MCF 10A (cell line): ENCODE results near the gene CZIB. TPM values are rescaled to one million over a fixed set of nuclear protein-coding genes. Genes with fewer than 3 reads are reported as not detected.

Experiments used
- BruUV-seq: library from RNA; stranded (reverse); fragments of 400-500 nt; replicated peaks from 2 replicates; lab custom pipeline; 2021; lab: Mats Ljungman, UMichigan
- CTCF ChIA-PET: fragments of 300-600 bp; sonication (Branson Sonifier 250); formaldehyde crosslinking; extraction: SDS; loops from one replicate; lab custom pipeline; 2021; ENCODE audit warnings: antibody characterized with exemption, inconsistent platforms; lab: Yijun Ruan, JAX
- POLR2A ChIA-PET: fragments of 300-600, 350-650 bp; sonication (Branson Sonifier 250); formaldehyde crosslinking; extraction: SDS; loops from one replicate; lab custom pipeline; 2020; ENCODE audit warnings: antibody characterized with exemption, inconsistent platforms; lab: Yijun Ruan, JAX
- DNase-seq: peaks from one replicate; pipeline ENCODE4 v3.0.0-alpha.2; 2018; ENCODE audit not compliant: unreplicated experiment
- H3K27ac Mint-ChIP-seq: one replicate; pipeline ENCODE4 v1.8.0; 2022; ENCODE audit warnings: mild to moderate bottlenecking, low read depth, mixed read lengths; ENCODE audit not compliant: unreplicated experiment
- H3K27me3 Mint-ChIP-seq: one replicate; pipeline ENCODE4 v1.8.0; 2022; ENCODE audit warnings: mixed read lengths; ENCODE audit not compliant: insufficient read depth, unreplicated experiment
- H3K36me3 Mint-ChIP-seq: one replicate; pipeline ENCODE4 v1.8.0; 2022; ENCODE audit warnings: mild to moderate bottlenecking, moderate library complexity, mixed read lengths; ENCODE audit not compliant: insufficient read depth, unreplicated experiment
- H3K4me1 Mint-ChIP-seq: one replicate; pipeline ENCODE4 v1.8.0; 2022; ENCODE audit warnings: mixed read lengths; ENCODE audit not compliant: insufficient read depth, unreplicated experiment
- H3K4me3 Mint-ChIP-seq: one replicate; pipeline ENCODE4 v1.8.0; 2022; ENCODE audit warnings: mild to moderate bottlenecking, moderate library complexity, mixed read lengths; ENCODE audit not compliant: unreplicated experiment
- H3K9me3 Mint-ChIP-seq: one replicate; pipeline ENCODE4 v1.8.0; 2022; ENCODE audit warnings: mixed read lengths; ENCODE audit not compliant: unreplicated experiment
- CTCF ChIP-seq: fragments of 200-600 bp; IDR thresholded peaks from one replicate; pipeline ENCODE4 v1.8.0; 2022; ENCODE audit warnings: antibody characterized with exemption, mild to moderate bottlenecking; ENCODE audit not compliant: unreplicated experiment
- intact Hi-C: fragments of 100-400 bp; cut with micrococcal nuclease; formaldehyde crosslinking; loops from 2 replicates; pipeline ENCODE4 v1.14.1; 2022
- total RNA-seq: library from RNA; stranded (reverse); gene quantifications from 2 replicates; pipeline ENCODE4 v1.2.3, GENCODE V29; 2022

The CZIB gene
- total RNA-seq, 1 experiment from 2014 or later: 45.0 TPM

GRCh38 chr1:53256511-53257453, 36.3 kb upstream of the CZIB start:
- H3K9me3 Mint-ChIP-seq: no peaks in the 10 kb centered on the region
- no peak overlapping the region for H3K27ac Mint-ChIP-seq
- CTCF ChIA-PET: interaction anchor here (0.6 to 1.6 kb wide), 4 partner anchors 9 to 28 kb away, joined by 3 to 6 read pairs (median 4); no protein-coding TSS in a partner anchor

GRCh38 chr1:53255031-53255430, 34.6 kb upstream of the CZIB start:
- ChIA-PET POLR2A (no interaction called here), CTCF (no interaction called here)
- H3K36me3 Mint-ChIP-seq: peaks cover 12% of the 10 kb centered on the region
- H3K4me3 Mint-ChIP-seq: no peak overlapping the region
- H3K27ac Mint-ChIP-seq: no peak overlapping the region
- DNase-seq: no peak
- intact Hi-C loops: no loop called here
- no peaks in the 10 kb centered on the region for H3K27me3 Mint-ChIP-seq
- BruUV-seq: no TSS peak
- no peaks in the 10 kb centered on the region for H3K9me3 Mint-ChIP-seq
- no peaks in the 10 kb centered on the region for H3K4me1 Mint-ChIP-seq
- TF ChIP-seq CTCF: no peak

More at GRCh38 chr1:53256511-53257453, 36.3 kb upstream of the CZIB start:
- Mint-ChIP-seq H3K4me1 (no peaks in the 10 kb centered on the region), H3K4me3 (no peak overlapping the region), H3K36me3 (peaks cover 9% of the 10 kb centered on the region), H3K27me3 (no peaks in the 10 kb centered on the region)
- no TSS peak for BruUV-seq
- intact Hi-C loops: no loop called here
- POLR2A ChIA-PET: interaction anchor here (0.6 to 0.9 kb wide), 2 partner anchors 37 to 797 kb away, joined by 3 to 4 read pairs; no protein-coding TSS in a partner anchor
- no peak for DNase-seq
- TF ChIP-seq CTCF: no peak

- H3K27ac Mint-ChIP-seq: no peak overlapping the region
- no peak overlapping the region for H3K4me3 Mint-ChIP-seq
- no TSS peak for BruUV-seq
- peaks cover 12% of the 10 kb centered on the region for H3K36me3 Mint-ChIP-seq
- intact Hi-C loops: no loop called here
- H3K4me1 Mint-ChIP-seq: no peaks in the 10 kb centered on the region
- no peaks in the 10 kb centered on the region for H3K27me3 Mint-ChIP-seq
- TF ChIP-seq CTCF: no peak
- DNase-seq: no peak
- no peaks in the 10 kb centered on the region for H3K9me3 Mint-ChIP-seq
- ChIA-PET POLR2A (no interaction called here), CTCF (interaction anchor here (0.6 to 0.9 kb wide), 3 partner anchors 35 to 42 kb away, joined by 3 read pairs; no protein-coding TSS in a partner anchor)
These were observed 33.7 kb upstream of the CZIB start for GRCh38 chr1:53254011-53254640.

- H3K27ac Mint-ChIP-seq: no peak overlapping the region
- BruUV-seq: no TSS peak
These were observed 29.9 kb upstream of the CZIB start for GRCh38 chr1:53250325-53250724.

More at GRCh38 chr1:53250325-53250724, 29.9 kb upstream of the CZIB start:
- ChIA-PET POLR2A (interaction anchor here (1.6 to 1.7 kb wide), 2 partner anchors 10 to 12 kb away, joined by 5 read pairs; partner anchors contain the start of gene MAGOH), CTCF (interaction anchor here (1.9 kb wide), 1 partner anchor 16 kb away, joined by 4 read pairs; no protein-coding TSS in a partner anchor)
- no peak overlapping the region for H3K4me3 Mint-ChIP-seq
- H3K4me1 Mint-ChIP-seq: no peaks in the 10 kb centered on the region
- no peaks in the 10 kb centered on the region for H3K27me3 Mint-ChIP-seq
- no peaks in the 10 kb centered on the region for H3K9me3 Mint-ChIP-seq
- peaks cover 7% of the 10 kb centered on the region for H3K36me3 Mint-ChIP-seq
- intact Hi-C loops: no loop called here
- no peak for TF ChIP-seq CTCF
- no peak for DNase-seq
